Heart left ventricle (tissue), 13 donors: ENCODE measurements around the gene PRKAG2.

Experiments
- POLR2A ChIP-seq, 2 donors: fragments of 450-650 bp; IDR thresholded peaks; one replicate each; pipeline ENCODE4 v1.6.1; 2017; ENCODE audit warnings: antibody characterized with exemption in 2 of 2, mild to moderate bottlenecking in 2 of 2, moderate library complexity in 2 of 2
- TF ChIP-seq, protein P1 (sequence below), 12 donors: fragments of 200-600 bp; sonication (generic) in 4 of 12; IDR thresholded peaks; one replicate each; pipeline versions ENCODE4 v1.5.0 to v1.8.0; 2018 to 2022; ENCODE audit warnings: antibody characterized with exemption in 12 of 12, mild to moderate bottlenecking in 5 of 12
- donor health status: ischemic (EF 13 %, LVEDD 7.1; RV severe dilation, severe dysfunction).
- donor health status: DM: no; HTN: yes; CAD: no.
- donor health status: DM: no; HTN: no; CAD: no.
- donor health status: ischemic (EF 25% LVEDD 6.9; RV normal size, moderate dysfunction).
- donor health status: ischemic (EF 25% LVEDD 5.7; RV mildly dilated, moderate dysfunction).
- donor health status: ischemic (EF 35%, LVEDD 5.7; RV mildly dilated, moderate dysfunction).
- donor health status: nonischemic (EF 11% LVEDD 7.7; RV severe dilation, severe dysfunction).
- donor health status: DM: yes; HTN: yes; CAD: no.
- donor health status: PGD.
- donor health status: ischemic (EF 29% LVEDD 5.4; RV normal size, mild dysfunction).
- donor health status: nonischemic (EF 23%, LVEDD 6.1; RV moderate dilation, normal function).

DNA sequence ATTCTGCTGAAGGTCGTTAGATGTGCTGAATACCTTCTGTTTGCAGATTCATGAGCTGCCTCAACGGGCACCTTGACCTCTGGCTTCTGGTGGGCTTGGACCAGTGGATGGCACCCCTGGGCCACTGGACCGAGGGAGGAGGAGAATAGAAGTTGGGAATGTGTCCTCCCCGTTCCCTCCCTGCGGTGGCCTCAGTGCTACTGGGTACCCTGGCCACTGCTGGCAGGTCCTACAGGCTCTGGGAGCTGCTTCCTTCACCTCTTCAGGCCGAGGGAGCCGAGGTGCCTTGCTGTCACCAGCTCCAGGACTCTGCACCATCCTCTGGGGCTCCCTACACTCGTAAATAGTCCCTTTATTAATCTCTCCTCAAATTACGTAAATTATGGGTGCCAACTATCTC, 47.1 kb upstream of the PRKAG2 start:
- TF ChIP-seq POLR2A (IDR thresholded peaks at IDR 0.05): no peak
- TF ChIP-seq, protein P1, sequence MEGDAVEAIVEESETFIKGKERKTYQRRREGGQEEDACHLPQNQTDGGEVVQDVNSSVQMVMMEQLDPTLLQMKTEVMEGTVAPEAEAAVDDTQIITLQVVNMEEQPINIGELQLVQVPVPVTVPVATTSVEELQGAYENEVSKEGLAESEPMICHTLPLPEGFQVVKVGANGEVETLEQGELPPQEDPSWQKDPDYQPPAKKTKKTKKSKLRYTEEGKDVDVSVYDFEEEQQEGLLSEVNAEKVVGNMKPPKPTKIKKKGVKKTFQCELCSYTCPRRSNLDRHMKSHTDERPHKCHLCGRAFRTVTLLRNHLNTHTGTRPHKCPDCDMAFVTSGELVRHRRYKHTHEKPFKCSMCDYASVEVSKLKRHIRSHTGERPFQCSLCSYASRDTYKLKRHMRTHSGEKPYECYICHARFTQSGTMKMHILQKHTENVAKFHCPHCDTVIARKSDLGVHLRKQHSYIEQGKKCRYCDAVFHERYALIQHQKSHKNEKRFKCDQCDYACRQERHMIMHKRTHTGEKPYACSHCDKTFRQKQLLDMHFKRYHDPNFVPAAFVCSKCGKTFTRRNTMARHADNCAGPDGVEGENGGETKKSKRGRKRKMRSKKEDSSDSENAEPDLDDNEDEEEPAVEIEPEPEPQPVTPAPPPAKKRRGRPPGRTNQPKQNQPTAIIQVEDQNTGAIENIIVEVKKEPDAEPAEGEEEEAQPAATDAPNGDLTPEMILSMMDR (IDR thresholded peaks at IDR 0.05): no peak
